WTC11 (cell line): ENCODE results near the gene MAB21L4. TPM values are rescaled to one million over a fixed set of nuclear protein-coding genes. Genes with fewer than 3 reads are reported as not detected.

Source experiments
- ATAC-seq: fragments of 200-7000 bp; cut with Tn5 transposase; 2 replicates; pipeline ENCODE4 v1.10.0; 2021; ENCODE audit warnings: mild to moderate bottlenecking, moderate library complexity
- CTCF ChIA-PET: fragments of 300-600 bp; sonication (Branson Sonifier 250); formaldehyde crosslinking; loops from one replicate; lab custom pipeline; 2021; ENCODE audit warnings: antibody characterized with exemption; lab: Charles Lee
- POLR2A ChIA-PET: fragments of 350-600 bp; sonication (Branson Sonifier 250); formaldehyde crosslinking; loops from one replicate; lab custom pipeline; 2021; ENCODE audit warnings: antibody characterized with exemption; lab: Charles Lee
- DNase-seq: peaks from one replicate; pipeline ENCODE4 v3.0.0; 2021; ENCODE audit warnings: low spot score
- H3K27ac Mint-ChIP-seq: 2 replicates; pipeline ENCODE4 v1.8.0; 2021; ENCODE audit warnings: mixed read lengths
- H3K27me3 Mint-ChIP-seq: 2 replicates; pipeline ENCODE4 v1.8.0; 2021; ENCODE audit warnings: low read depth, mild to moderate bottlenecking, moderate library complexity, mixed read lengths
- H3K36me3 Mint-ChIP-seq: 2 replicates; pipeline ENCODE4 v1.8.0; 2021; ENCODE audit warnings: mixed read lengths
- H3K4me1 Mint-ChIP-seq: 2 replicates; pipeline ENCODE4 v1.8.0; 2022; ENCODE audit warnings: mixed read lengths
- H3K4me3 Mint-ChIP-seq: 2 replicates; pipeline ENCODE4 v1.8.0; 2021; ENCODE audit warnings: mild to moderate bottlenecking, moderate library complexity, mixed read lengths
- H3K9me3 Mint-ChIP-seq: 2 replicates; pipeline ENCODE4 v1.8.0; 2021; ENCODE audit warnings: mixed read lengths
- ATF6 ChIP-seq: sonication (generic); formaldehyde crosslinking; IDR thresholded peaks from 2 replicates; pipeline ENCODE4 v1.8.1; 2023; ENCODE audit warnings: mild to moderate bottlenecking, missing genetic modification reagents
- CREB1 ChIP-seq: sonication (generic); formaldehyde crosslinking; IDR thresholded peaks from 2 replicates; pipeline ENCODE4 v1.8.0; 2023; ENCODE audit warnings: mild to moderate bottlenecking, missing genetic modification reagents
- CREM ChIP-seq: sonication (generic); formaldehyde crosslinking; IDR thresholded peaks from 2 replicates; pipeline ENCODE4 v1.8.1; 2022; ENCODE audit warnings: mild to moderate bottlenecking, missing genetic modification reagents, moderate library complexity
- CTCF ChIP-seq: fragments of 200-600 bp; IDR thresholded peaks from 2 replicates; pipeline ENCODE4 v1.8.0; 2022; ENCODE audit warnings: antibody characterized with exemption
- ESRRA ChIP-seq: sonication (generic); formaldehyde crosslinking; IDR thresholded peaks from 2 replicates; pipeline ENCODE4 v1.8.1; 2022; ENCODE audit warnings: mild to moderate bottlenecking, missing genetic modification reagents, borderline replicate concordance
- ETV6 ChIP-seq: sonication (generic); formaldehyde crosslinking; IDR thresholded peaks from 2 replicates; pipeline ENCODE4 v1.8.1; 2022; ENCODE audit warnings: mild to moderate bottlenecking, missing genetic modification reagents
- GABPB1 ChIP-seq: sonication (generic); formaldehyde crosslinking; IDR thresholded peaks from 2 replicates; pipeline ENCODE4 v1.8.1; 2023; ENCODE audit warnings: mild to moderate bottlenecking, missing genetic modification reagents
- IRF2 ChIP-seq: sonication (generic); formaldehyde crosslinking; IDR thresholded peaks from 2 replicates; pipeline ENCODE4 v1.8.0; 2022; ENCODE audit warnings: low read depth, missing genetic modification reagents, borderline replicate concordance
- MLX ChIP-seq: sonication (generic); formaldehyde crosslinking; IDR thresholded peaks from 2 replicates; pipeline ENCODE4 v1.8.1; 2023; ENCODE audit warnings: mild to moderate bottlenecking, missing genetic modification reagents, moderate library complexity
- NR2C2 ChIP-seq: sonication (generic); formaldehyde crosslinking; IDR thresholded peaks from 2 replicates; pipeline ENCODE4 v1.8.0; 2022; ENCODE audit warnings: mild to moderate bottlenecking, missing genetic modification reagents
- PREB ChIP-seq: sonication (generic); formaldehyde crosslinking; IDR thresholded peaks from 2 replicates; pipeline ENCODE4 v1.8.1; 2022; ENCODE audit warnings: mild to moderate bottlenecking, missing genetic modification reagents, moderate library complexity, borderline replicate concordance
- TEAD4 ChIP-seq: sonication (generic); formaldehyde crosslinking; IDR thresholded peaks from 2 replicates; pipeline ENCODE4 v1.8.0; 2022; ENCODE audit warnings: mild to moderate bottlenecking, missing genetic modification reagents
- USF1 ChIP-seq: sonication (generic); formaldehyde crosslinking; IDR thresholded peaks from 2 replicates; pipeline ENCODE4 v1.8.0; 2022; ENCODE audit warnings: mild to moderate bottlenecking, missing genetic modification reagents
- ZBTB21 ChIP-seq: sonication (generic); formaldehyde crosslinking; IDR thresholded peaks from 2 replicates; pipeline ENCODE4 v1.8.1; 2023; ENCODE audit warnings: mild to moderate bottlenecking, missing genetic modification reagents, borderline replicate concordance
- ZNF281 ChIP-seq: sonication (generic); formaldehyde crosslinking; IDR thresholded peaks from 2 replicates; pipeline ENCODE4 v1.8.0; 2023; ENCODE audit warnings: mild to moderate bottlenecking, missing genetic modification reagents
- total RNA-seq: library from RNA; stranded (reverse); gene quantifications from 3 replicates; pipeline ENCODE4 v1.2.3, GENCODE V29; 2021

MAB21L4 gene
- total RNA-seq, 1 experiment from 2014 or later: not detected

GRCh38 chr2:240857039-240858008 lies 38.6 kb downstream of the MAB21L4 start:
- H3K36me3 Mint-ChIP-seq: peaks cover 4% of the 10 kb centered on the region; the same call in 1 of the 2 replicates
- CTCF ChIA-PET: interaction anchor here (1.1 to 2.5 kb wide), 2 partner anchors 41 to 57 kb away, joined by 3 to 12 read pairs; no protein-coding TSS in a partner anchor
- no peaks in the 10 kb centered on the region; the same call in 1 of the 2 replicates for H3K27me3 Mint-ChIP-seq
- POLR2A ChIA-PET: no interaction called here
- no peaks in the 10 kb centered on the region for H3K4me1 Mint-ChIP-seq
- no peak for DNase-seq
- TF ChIP-seq IRF2 (CRISPR knock-in tag): no peak
- no peak for TF ChIP-seq TEAD4 (CRISPR knock-in tag)
- TF ChIP-seq CREB1 (CRISPR knock-in tag): no peak
- TF ChIP-seq PREB (CRISPR knock-in tag): peak; percentile 36; the same call in 1 of the 2 replicates
- TF ChIP-seq ATF6 (CRISPR knock-in tag): no peak
- TF ChIP-seq ETV6 (CRISPR knock-in tag): no peak
- TF ChIP-seq NR2C2 (CRISPR knock-in tag): no peak
- TF ChIP-seq ZNF281 (CRISPR knock-in tag): no peak
- TF ChIP-seq GABPB1 (CRISPR knock-in tag): peak; percentile 99
- TF ChIP-seq USF1 (CRISPR knock-in tag): no peak
- no peak for TF ChIP-seq CREM (CRISPR knock-in tag)
- no peak overlapping the region for H3K4me3 Mint-ChIP-seq
- H3K9me3 Mint-ChIP-seq: peaks cover 13% of the 10 kb centered on the region
- ATAC-seq: no peak
- H3K27ac Mint-ChIP-seq: no peak overlapping the region

GRCh38 chr2:240856151-240856980 lies 39.6 kb downstream of the MAB21L4 start:
- DNase-seq: peak; percentile 74
- H3K4me1 Mint-ChIP-seq: no peaks in the 10 kb centered on the region
- CTCF ChIA-PET: interaction anchor here (1.1 to 2.5 kb wide), 2 partner anchors 41 to 58 kb away, joined by 3 to 12 read pairs; no protein-coding TSS in a partner anchor
- POLR2A ChIA-PET: no interaction called here
- peaks cover 13% of the 10 kb centered on the region for H3K9me3 Mint-ChIP-seq
- no peaks in the 10 kb centered on the region; the same call in 1 of the 2 replicates for H3K27me3 Mint-ChIP-seq
- H3K4me3 Mint-ChIP-seq: no peak overlapping the region
- no peak overlapping the region for H3K27ac Mint-ChIP-seq
- peaks cover 4% of the 10 kb centered on the region; the same call in 1 of the 2 replicates for H3K36me3 Mint-ChIP-seq
- TF ChIP-seq CTCF: peak; percentile 20; the same call in 1 of the 2 replicates
- TF ChIP-seq MLX: no peak
- peak; percentile 57; the same call in 1 of the 2 replicates for TF ChIP-seq ZBTB21 (CRISPR knock-in tag)
- TF ChIP-seq GABPB1 (CRISPR knock-in tag): 0 out of 2 replicates have a peak, but pooled peaks have one; percentile 39
- TF ChIP-seq ESRRA (CRISPR knock-in tag): no peak
- TF ChIP-seq, all 79 proteins: peak for 3
- ATAC-seq: peak; percentile 94
